GM13976 (cell line): Measurements from ENCODE around the gene TRIP6.
"Not testable (repeated sequence)": the region's sequence is repeated elsewhere in the genome, so short reads cannot be mapped to it uniquely, and the experiment has no call there.

Experiments used
- DNase-seq: peaks from one replicate; pipeline ENCODE4 v3.0.0; 2012; ENCODE audit warnings: low spot score
- in situ Hi-C: fragments of 300-500 bp; cut with MboI; formaldehyde crosslinking; loops from one replicate; pipeline ENCODE4 v1.12.0; 2022; ENCODE audit warnings: low sequenced_read_pairs, mixed read lengths, inconsistent platforms; ENCODE audit not compliant: unreplicated experiment
- TF ChIP-seq, protein P1 (sequence below): IDR thresholded peaks from 2 replicates; pipeline ENCODE4 v1.5.1; 2012; ENCODE audit warnings: borderline replicate concordance, mild to moderate bottlenecking; ENCODE audit not compliant: insufficient read depth; ENCODE audit errors: extremely low read depth, missing control alignments, control extremely low read depth

Gene TRIP6

GRCh38 chr7:100897772-100898454, 30.7 kb downstream of the TRIP6 start:
- in situ Hi-C loops: no loop called here
- DNase-seq: no peak

DNA sequence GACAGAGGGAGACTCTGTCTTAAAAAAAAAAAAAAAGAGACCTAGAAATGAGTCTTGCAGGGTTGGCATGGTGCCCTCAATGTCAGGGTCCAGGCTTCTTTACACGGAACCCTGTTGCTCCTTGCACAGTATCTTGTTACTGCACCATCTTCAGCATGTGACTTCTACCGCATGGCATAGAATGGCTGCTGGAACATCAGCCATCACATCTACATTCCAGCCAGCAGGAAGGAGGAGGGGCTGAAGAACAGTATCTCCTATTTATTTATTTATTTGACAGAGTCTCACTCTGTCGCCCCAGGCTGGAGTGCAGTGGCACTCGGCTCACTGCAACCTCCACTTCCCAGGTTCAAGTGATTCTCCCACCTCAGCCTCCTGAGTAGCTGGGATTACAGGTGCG, 32.2 kb downstream of the TRIP6 start:
- no peak for DNase-seq
- in situ Hi-C loops: no loop called here
- TF ChIP-seq, protein P1, sequence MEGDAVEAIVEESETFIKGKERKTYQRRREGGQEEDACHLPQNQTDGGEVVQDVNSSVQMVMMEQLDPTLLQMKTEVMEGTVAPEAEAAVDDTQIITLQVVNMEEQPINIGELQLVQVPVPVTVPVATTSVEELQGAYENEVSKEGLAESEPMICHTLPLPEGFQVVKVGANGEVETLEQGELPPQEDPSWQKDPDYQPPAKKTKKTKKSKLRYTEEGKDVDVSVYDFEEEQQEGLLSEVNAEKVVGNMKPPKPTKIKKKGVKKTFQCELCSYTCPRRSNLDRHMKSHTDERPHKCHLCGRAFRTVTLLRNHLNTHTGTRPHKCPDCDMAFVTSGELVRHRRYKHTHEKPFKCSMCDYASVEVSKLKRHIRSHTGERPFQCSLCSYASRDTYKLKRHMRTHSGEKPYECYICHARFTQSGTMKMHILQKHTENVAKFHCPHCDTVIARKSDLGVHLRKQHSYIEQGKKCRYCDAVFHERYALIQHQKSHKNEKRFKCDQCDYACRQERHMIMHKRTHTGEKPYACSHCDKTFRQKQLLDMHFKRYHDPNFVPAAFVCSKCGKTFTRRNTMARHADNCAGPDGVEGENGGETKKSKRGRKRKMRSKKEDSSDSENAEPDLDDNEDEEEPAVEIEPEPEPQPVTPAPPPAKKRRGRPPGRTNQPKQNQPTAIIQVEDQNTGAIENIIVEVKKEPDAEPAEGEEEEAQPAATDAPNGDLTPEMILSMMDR: no peak

More at GRCh38 chr7:100897772-100898454, 30.7 kb downstream of the TRIP6 start:
- TF ChIP-seq, protein P1: no peak

- DNase-seq: no peak
- TF ChIP-seq, protein P1: no peak
- in situ Hi-C loops: loop anchor here (10.0 kb wide), 1 partner anchor 54 kb away; no protein-coding TSS in a partner anchor
Measured at GRCh38 chr7:100900978-100901377, 33.8 kb downstream of the TRIP6 start.

DNA sequence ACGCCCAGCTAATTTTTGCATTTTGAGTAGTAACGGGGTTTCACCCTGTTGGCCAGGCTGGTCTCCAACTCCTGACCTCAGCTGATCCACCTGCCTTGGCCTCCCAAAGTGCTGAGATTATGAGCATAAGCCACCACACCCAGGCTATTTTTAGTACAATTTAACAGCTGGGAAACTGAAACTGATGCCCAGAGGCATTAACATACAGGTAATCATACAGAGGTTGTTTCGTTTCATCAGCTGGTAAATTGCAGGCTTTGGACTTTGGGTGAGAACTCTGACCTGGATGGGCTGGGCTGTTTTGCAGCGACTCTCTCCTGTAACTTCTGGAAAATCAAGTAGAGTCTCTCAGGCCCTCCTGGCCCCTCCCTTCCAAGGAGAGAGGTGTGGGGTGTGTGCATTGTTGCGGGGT, 34.7 kb downstream of the TRIP6 start:
- TF ChIP-seq, protein P1: no peak
- DNase-seq: no peak
- in situ Hi-C loops: loop anchor here (10.0 kb wide), 1 partner anchor 53 kb away; no protein-coding TSS in a partner anchor

GRCh38 chr7:100902638-100903037, 35.5 kb downstream of the TRIP6 start:
- in situ Hi-C loops: loop anchor here (10.0 kb wide), 1 partner anchor 52 kb away; no protein-coding TSS in a partner anchor
- TF ChIP-seq, protein P1: no peak
- no peak for DNase-seq

- DNase-seq: no peak
- in situ Hi-C loops: loop anchor here (5.0 to 10.0 kb wide), 2 partner anchors 46 to 149 kb away; no protein-coding TSS in a partner anchor
- TF ChIP-seq, protein P1: no peak
Measured at GRCh38 chr7:100908512-100908911, 41.3 kb downstream of the TRIP6 start.

GRCh38 chr7:100910443-100910842, 43.3 kb downstream of the TRIP6 start:
- in situ Hi-C loops, DNase-seq: not testable (repeated sequence)
